GM08714 (cell line): ENCODE measurements around the gene EPHA10.

Experiments
- H3K4me3 ChIP-seq: fragments of 200-500 bp; sonication (Bioruptor generic); 2 replicates; pipeline ENCODE4 v1.5.1; 2014; ENCODE audit warnings: mild to moderate bottlenecking, low read length, inconsistent platforms
- ZNF274 ChIP-seq: IDR thresholded peaks from 2 replicates; pipeline ENCODE4 v1.6.1; 2012; ENCODE audit warnings: mild to moderate bottlenecking, low read depth, low read length

EPHA10 gene

GRCh38 chr1:37764888-37765441 lies at the start of gene EPHA10:
Gene EPHA10 (minus strand): TSS chr1:37765120. CDS start chr1:37765066, 54 bp downstream.
- no peak within 1 kb of the TSS for H3K4me3 ChIP-seq

GRCh38 chr1:37814252-37814651 lies 49.3 kb upstream of the EPHA10 start:
- H3K4me3 ChIP-seq: no peak overlapping the region
- TF ChIP-seq ZNF274: no peak

More at GRCh38 chr1:37764888-37765441, at the start of gene EPHA10:
- no peak for TF ChIP-seq ZNF274

DNA sequence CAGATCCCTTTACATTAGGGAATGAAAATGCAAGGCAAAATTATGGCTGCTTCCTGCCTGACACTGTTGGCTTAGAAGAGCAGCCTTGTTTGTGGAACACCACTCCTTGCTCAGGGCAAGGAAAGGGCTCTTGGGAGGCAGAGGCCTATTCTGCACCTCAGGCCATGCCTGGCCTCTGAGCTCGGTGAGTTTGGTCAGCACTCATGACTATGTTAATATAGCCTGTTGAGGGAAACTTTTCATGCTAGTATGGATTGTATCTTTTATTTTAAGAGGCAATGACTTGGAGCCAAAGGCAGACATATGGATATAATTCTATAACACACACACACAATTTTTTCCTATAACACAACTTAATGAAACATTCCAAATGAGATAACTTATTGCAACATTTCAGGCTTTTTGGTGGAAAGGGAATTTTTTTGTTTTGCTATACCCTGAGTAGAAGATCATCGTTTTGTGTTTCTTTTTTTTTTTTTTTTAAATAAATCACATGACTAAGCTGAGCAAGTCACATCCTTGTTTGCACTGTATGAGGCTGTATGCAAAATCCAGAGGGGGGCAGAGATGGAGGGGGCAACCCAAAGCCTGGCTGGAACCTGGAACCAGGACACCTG lies 48.7 kb upstream of the EPHA10 start:
- no peak overlapping the region for H3K4me3 ChIP-seq
- no peak for TF ChIP-seq ZNF274

DNA sequence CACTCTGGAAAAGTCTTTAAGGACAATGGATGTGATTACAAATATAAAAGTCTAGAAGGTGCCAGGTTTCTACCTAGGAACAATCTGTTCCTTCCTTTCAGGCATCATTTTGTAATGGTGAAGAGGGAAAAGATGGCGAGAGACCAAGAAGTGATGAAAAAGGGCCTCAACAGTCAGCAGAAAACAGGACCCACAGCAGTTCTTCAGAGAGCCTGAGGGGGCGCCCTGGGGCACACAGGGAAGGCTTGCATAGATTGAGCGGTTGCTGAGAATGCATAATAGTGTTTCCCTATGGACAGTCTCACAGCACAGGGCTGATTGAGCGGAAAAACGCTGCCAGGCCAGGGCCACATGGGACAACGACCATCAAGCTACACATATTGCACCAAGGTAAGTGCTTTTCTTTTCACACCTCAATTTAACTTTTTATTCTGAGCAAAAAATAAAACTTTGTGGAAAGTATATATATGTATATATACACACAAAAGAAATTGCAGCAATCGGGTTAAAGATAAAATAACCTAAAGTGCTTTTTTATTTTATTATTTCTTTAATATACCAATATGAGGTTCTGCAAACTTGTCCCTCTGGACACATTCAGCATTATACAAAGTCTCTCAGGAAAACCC lies 46.2 kb upstream of the EPHA10 start:
- H3K4me3 ChIP-seq: no peak overlapping the region
- no peak for TF ChIP-seq ZNF274

- no peak overlapping the region for H3K4me3 ChIP-seq
- no peak for TF ChIP-seq ZNF274
Observed at GRCh38 chr1:37809942-37810341, 45.0 kb upstream of the EPHA10 start.

DNA sequence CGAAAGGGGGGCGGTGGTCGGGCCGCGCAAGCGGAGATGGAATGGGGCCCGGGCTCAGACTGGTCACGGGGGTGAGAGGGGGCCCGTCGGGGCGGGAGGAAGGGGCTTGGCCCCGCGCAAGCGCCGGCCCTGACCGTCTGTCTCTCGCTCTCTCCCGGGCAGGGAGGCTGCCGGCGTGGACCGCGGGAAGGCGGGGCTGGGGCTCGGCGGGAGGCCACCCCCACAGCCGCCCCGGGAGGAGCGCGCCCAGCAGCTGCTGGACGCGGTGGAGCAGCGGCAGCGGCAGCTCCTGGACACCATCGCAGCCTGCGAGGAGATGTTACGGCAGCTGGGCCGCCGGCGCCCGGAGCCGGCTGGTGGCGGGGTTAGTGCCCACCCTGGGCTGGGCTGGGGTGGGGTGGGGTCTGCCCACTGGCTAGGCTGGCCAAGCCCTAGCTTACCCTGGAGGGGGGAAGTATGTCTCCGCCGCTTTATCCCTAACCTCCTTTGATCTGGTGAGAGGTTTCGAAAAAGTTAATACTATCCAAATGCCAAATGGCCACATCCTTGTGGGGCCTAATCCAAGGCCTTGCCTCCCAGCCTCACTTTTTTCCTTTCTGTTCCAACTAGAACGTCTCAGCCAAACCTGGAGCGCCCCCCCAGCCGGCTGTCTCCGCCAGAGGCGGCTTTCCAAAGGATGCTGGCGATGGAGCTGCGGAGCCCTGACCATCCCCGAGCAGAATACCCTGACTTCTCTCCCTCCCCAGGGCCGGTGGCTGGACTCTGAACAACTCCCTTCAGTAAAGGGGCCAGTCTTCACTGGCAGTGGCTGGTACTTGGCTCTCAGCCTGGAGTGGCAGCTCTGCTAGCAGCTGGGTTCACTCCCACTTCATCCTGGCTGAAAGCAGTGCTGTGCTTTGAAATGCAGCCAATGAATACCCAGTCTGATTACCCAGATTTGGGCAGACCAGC lies 43.7 kb upstream of the EPHA10 start:
- no peak for TF ChIP-seq ZNF274
- peak overlapping the region; percentile 96 for H3K4me3 ChIP-seq

- TF ChIP-seq ZNF274: no peak
- peak within 1 kb of the TSS; percentile 96 for H3K4me3 ChIP-seq
Observed at GRCh38 chr1:37807555-37808368, 42.8 kb upstream of the EPHA10 start, which contains the start of the genes C1orf122 and YRDC. Gene C1orf122 (plus strand): TSS chr1:37807790. CDS start chr1:37808405, 615 bp downstream. Gene YRDC (minus strand): TSS chr1:37808208. CDS start chr1:37808180, 28 bp downstream.

DNA sequence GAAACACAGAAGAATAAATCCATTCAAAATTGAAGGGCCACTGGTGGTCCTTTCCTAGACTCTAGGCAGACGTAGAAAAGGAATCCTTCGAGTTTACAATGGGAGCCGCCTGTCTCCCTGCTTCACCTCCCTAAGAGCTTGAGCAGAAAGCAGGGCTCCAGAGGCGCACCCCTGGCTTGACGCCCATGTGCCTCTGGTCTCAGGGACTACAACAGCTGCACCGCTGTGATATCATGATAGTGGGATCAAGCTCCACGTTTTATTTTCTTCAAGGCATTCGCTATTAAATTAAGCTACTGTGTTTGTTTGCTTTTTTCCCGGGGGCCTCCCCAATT lies 42.3 kb upstream of the EPHA10 start:
- TF ChIP-seq ZNF274: no peak
- peak overlapping the region; percentile 96 for H3K4me3 ChIP-seq

- TF ChIP-seq ZNF274: no peak
- H3K4me3 ChIP-seq: no peak overlapping the region
Observed at GRCh38 chr1:37802439-37802838, 37.5 kb upstream of the EPHA10 start.

- no peak overlapping the region for H3K4me3 ChIP-seq
- TF ChIP-seq ZNF274: no peak
Observed at GRCh38 chr1:37797750-37798345, 32.9 kb upstream of the EPHA10 start.

DNA sequence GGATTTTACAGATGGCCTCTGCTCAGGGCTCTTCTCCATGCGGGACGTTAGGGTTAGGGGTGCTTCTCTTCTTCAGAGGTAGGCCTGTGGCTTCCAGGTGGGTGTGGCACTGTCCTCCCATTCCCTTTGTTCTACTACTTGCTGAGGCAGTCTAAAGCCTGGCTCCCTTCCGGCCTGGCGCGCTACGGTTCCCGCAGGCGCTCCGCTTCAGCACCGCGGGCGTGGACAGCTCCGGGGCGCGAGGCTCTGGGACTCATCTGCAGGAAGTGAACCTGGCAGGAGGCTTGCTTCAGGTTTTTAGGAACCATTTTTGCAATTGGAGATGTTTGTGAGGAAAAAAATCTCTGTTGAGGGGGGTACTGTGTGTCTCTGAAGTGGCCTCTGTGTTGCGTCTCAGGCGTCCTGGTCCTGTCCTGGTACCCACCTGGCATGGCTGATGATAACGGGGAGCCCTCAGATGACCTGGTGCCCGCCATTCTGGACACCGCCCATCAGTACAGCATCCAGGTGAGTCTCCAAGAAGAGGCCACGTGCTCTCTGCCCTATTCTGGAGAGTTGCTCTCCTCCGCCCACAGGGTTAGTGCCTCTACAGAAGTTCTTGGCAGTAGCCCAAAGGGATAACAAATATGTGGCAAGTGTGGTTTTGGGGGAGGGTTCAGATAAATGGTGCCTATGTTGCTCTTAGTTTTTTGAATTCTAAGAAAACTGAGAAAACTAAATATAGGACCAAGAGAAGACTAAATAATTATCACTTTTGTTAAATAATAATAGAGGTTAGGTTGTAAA lies 30.6 kb upstream of the EPHA10 start:
- H3K4me3 ChIP-seq: no peak overlapping the region; the same call in 1 of the 2 replicates
- no peak for TF ChIP-seq ZNF274
